ENCODE data around the gene RIN2. TPM values are rescaled to one million over a fixed set of nuclear protein-coding genes. Genes with fewer than 3 reads are reported as not detected.

Gene RIN2
- total RNA-seq, 2 donors from 2014 or later = 82.0 to 105 TPM

DNA sequence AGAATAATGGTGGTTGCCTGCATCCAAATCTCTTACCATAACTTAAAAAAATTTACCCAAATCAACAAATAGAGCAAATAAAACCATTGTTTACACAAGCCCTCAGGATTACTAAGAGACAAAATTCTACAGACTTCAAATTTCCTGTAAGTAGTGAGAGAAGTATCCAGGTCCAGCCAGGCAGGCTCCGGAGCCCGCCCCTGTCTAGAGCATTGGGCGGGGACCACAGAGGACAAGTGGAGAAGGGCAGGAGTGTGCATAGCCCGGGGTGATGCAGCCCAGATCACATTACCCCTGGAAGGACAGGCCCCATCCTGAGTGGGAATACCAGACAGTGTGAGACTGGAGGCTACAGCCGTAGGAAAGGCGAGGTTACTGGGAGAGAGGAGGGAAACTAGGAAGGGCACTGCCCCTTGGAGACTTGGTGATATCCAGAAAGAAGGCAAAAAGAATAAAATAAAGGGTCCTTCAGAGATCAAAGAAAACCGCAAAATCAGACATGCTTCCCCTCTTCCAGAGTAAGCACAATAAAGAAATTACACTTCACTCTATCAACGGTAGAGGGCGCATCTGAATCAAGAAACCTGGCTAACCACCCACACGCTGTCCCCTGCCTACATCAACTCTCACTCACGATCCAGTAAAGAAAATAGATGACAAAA is 26.6 kb downstream of the RIN2 start:
- Histone ChIP-seq H3K4me1 (no peaks in the 10 kb centered on the region), H3K9ac (ENCODE audit: low read depth in 2 of 2, low read length in 2 of 2) (peak overlapping the region in 1 of 2 donors; percentile 38), H3K4me3 (no peak overlapping the region), H3K9me3 (no peaks in the 10 kb centered on the region), H3K36me3 (no peaks in the 10 kb centered on the region), H3K27ac (peak overlapping the region; percentile 44), H3K27me3 (no peaks in the 10 kb centered on the region)
- TF ChIP-seq, protein P1, sequence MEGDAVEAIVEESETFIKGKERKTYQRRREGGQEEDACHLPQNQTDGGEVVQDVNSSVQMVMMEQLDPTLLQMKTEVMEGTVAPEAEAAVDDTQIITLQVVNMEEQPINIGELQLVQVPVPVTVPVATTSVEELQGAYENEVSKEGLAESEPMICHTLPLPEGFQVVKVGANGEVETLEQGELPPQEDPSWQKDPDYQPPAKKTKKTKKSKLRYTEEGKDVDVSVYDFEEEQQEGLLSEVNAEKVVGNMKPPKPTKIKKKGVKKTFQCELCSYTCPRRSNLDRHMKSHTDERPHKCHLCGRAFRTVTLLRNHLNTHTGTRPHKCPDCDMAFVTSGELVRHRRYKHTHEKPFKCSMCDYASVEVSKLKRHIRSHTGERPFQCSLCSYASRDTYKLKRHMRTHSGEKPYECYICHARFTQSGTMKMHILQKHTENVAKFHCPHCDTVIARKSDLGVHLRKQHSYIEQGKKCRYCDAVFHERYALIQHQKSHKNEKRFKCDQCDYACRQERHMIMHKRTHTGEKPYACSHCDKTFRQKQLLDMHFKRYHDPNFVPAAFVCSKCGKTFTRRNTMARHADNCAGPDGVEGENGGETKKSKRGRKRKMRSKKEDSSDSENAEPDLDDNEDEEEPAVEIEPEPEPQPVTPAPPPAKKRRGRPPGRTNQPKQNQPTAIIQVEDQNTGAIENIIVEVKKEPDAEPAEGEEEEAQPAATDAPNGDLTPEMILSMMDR (IDR thresholded peaks at IDR 0.05) = peak; percentile 59
- intact Hi-C loops (cut with DNase I) = loop anchor here (2.0 to 5.0 kb wide), 2 partner anchors 92 to 210 kb away; no protein-coding TSS in a partner anchor
- DNase-seq = peak; percentile 73

DNA sequence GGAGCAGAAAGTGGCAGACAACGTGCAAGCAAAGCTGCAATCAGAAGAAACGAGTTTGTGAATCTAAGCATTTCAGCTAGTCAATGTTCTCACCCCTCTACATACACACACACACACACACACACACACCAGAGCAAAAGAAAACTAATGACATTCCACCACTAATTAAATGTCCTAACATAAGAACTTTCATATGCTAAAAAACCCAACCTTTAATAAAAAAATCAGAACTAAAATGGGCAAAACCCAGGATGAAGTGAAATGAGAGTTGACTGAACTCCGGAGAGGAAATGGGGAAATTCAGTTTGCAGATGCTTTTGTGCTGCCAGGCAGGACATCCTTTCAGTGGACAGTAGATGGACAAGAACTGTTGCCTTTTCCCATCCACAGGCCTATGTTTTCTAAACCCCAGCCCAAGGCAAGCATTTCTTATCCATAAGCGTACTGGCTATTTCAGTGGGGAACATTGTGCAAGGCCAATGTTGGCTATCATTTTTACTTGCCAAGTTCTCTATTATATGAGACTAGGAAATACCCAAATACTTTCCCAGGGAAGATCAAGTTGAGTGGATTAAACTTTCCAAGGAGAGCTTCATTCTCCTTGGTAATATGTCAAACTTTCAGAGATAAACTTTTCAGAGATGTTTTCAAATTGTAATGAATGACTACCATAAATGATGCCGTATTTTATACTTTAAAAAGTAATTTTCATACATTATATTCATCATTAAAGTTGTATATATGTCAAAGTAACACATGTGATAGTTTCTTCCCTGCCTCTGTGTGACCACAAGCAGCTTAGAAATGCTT is 27.3 kb downstream of the RIN2 start:
- TF ChIP-seq, protein P1 (IDR thresholded peaks at IDR 0.05) = no peak
- DNase-seq = no peak
- H3K27me3 ChIP-seq = no peaks in the 10 kb centered on the region
- H3K36me3 ChIP-seq = no peaks in the 10 kb centered on the region
- peak overlapping the region; percentile 44 for H3K27ac ChIP-seq
- no peak overlapping the region for H3K9ac ChIP-seq (ENCODE audit: low read depth in 2 of 2, low read length in 2 of 2)
- no peak overlapping the region for H3K4me3 ChIP-seq
- no peaks in the 10 kb centered on the region for H3K4me1 ChIP-seq
- intact Hi-C loops (cut with DNase I) = loop anchor here (2.0 kb wide), 1 partner anchor 209 kb away; no protein-coding TSS in a partner anchor
- H3K9me3 ChIP-seq = no peaks in the 10 kb centered on the region

DNA sequence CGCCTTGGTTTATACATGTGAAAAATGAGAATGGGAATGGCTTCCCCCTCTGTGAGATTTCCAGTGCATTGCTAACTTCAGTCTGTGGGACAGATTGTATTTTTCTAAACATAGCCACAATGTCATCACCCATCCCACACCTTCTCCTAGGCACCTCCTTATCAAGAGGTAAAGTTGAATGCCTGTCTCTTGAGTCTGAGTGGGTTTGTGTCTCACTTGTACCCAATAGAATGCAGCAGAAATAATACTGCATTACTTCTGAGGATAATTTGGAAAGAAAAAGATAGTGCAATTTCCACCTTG is 27.9 kb downstream of the RIN2 start:
- H3K9me3 ChIP-seq = no peaks in the 10 kb centered on the region
- no peak overlapping the region for H3K9ac ChIP-seq (ENCODE audit: low read depth in 2 of 2, low read length in 2 of 2)
- H3K27ac ChIP-seq = peak overlapping the region; percentile 44
- no peak for DNase-seq
- no peaks in the 10 kb centered on the region for H3K4me1 ChIP-seq
- H3K36me3 ChIP-seq = no peaks in the 10 kb centered on the region
- intact Hi-C loops (cut with DNase I) = loop anchor here (2.0 kb wide), 1 partner anchor 209 kb away; no protein-coding TSS in a partner anchor
- no peak overlapping the region for H3K4me3 ChIP-seq
- no peaks in the 10 kb centered on the region for H3K27me3 ChIP-seq
- TF ChIP-seq, protein P1 (IDR thresholded peaks at IDR 0.05) = no peak

DNA sequence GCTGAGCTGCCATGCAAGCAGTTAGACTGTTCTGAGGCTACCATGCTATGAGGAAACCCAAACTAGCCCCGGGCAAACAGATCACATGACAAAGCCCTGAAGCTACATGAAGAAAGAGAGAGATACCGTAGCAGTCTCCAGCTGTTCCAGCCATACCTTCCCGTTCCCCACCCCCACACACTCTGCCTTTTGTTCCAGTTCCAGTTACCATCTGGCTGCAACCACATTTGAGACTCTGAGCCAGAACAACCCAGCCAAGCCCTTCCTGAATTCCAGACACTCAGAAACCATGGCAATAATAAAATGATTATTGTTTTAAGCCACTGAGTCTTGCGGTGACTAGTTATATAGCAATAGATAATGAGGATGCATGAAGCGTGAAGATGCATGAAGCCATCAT is 28.3 kb downstream of the RIN2 start:
- intact Hi-C loops (cut with DNase I) = no loop called here
- Histone ChIP-seq H3K4me3 (no peak overlapping the region), H3K9ac (ENCODE audit: low read depth in 2 of 2, low read length in 2 of 2) (no peak overlapping the region), H3K4me1 (no peaks in the 10 kb centered on the region), H3K36me3 (no peaks in the 10 kb centered on the region), H3K9me3 (no peaks in the 10 kb centered on the region), H3K27me3 (no peaks in the 10 kb centered on the region), H3K27ac (peak overlapping the region; percentile 44)
- TF ChIP-seq, protein P1 (IDR thresholded peaks at IDR 0.05) = no peak
- peak; percentile 71 for DNase-seq

DNA sequence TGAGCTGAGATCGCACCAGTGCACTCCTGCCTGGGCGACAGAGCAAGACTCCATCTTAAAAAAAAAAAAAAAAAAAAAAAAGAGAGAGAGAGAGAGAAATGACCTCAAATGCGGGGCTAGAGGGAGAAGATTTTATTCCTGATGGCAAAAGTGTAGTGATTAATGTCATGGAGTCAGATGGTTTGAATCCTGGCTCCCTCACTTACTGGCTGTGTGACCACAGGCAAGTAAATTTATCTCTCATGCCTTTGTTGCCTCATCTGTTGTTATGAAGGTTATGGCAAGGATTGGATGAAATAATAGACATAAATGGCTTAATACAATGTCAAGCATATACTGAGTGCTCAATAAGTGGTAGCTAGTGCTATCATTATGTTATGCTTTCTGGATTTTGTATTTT is 29.3 kb downstream of the RIN2 start:
- Histone ChIP-seq H3K27me3 (no peaks in the 10 kb centered on the region), H3K4me3 (no peak overlapping the region), H3K27ac (no peak overlapping the region), H3K9me3 (no peaks in the 10 kb centered on the region), H3K9ac (ENCODE audit: low read depth in 2 of 2, low read length in 2 of 2) (no peak overlapping the region), H3K4me1 (no peaks in the 10 kb centered on the region), H3K36me3 (no peaks in the 10 kb centered on the region)
- no peak for DNase-seq
- TF ChIP-seq, protein P1 (IDR thresholded peaks at IDR 0.05) = no peak
- intact Hi-C loops (cut with DNase I) = no loop called here
